ENCODE measurements around the gene ARHGAP15.

ARHGAP15 gene

GRCh38 chr2:143176606-143177005 is 47.4 kb downstream of the ARHGAP15 start:
- no peak for DNase-seq

DNA sequence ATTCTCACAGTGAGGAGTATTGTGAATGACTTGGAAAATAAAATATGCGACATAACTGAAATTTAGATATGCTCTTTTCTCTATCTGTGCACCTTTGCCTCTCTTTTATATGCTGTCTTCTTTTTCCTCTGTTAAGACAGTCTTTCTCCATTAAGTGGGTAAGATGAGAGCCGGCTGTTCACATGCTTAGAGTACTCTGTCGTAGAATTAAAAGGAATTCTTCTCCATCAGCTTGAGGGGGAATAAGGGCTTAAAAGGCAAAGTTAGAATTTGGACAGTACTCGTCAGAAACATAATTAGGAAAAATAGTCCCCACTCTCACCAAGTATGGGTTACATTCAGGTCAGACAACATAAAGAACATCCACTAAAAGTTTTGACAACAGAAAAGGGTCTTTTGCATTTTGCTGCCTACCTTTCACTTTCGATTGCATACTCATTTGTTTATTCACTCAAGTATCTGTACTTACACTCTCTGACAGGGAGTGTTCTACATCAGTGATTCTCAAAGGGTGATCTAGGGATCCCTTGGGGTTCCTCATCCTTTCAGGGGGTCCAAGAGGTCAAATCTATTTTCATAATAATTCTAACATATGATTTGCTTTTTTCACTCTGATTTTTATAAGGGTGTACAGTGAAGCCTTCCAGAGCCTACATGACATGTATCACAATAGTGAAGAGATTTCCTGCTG is 48.0 kb downstream of the ARHGAP15 start:
- DNase-seq: no peak

DNA sequence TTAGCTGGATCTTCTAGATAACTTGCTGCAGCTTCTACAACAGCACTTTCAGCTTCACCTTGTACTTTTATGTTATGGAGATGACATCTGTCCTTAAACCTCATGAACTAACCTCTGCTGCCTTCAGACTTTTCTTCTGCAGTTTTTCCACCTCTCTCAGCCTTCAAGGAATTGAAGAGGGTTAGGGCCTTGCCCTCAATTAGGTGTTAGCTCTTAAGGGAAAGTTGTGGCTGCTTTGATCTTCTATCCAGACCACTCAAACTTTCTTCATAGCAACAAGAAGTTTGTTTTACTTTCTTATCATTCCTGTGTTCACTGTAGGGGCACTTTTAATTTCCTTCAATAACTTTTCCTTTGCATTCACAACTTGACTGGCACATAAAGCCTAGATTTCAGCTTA is 52.3 kb downstream of the ARHGAP15 start:
- DNase-seq: no peak

- DNase-seq: no peak
Observed at GRCh38 chr2:143182649-143183048, 53.4 kb downstream of the ARHGAP15 start.

DNA sequence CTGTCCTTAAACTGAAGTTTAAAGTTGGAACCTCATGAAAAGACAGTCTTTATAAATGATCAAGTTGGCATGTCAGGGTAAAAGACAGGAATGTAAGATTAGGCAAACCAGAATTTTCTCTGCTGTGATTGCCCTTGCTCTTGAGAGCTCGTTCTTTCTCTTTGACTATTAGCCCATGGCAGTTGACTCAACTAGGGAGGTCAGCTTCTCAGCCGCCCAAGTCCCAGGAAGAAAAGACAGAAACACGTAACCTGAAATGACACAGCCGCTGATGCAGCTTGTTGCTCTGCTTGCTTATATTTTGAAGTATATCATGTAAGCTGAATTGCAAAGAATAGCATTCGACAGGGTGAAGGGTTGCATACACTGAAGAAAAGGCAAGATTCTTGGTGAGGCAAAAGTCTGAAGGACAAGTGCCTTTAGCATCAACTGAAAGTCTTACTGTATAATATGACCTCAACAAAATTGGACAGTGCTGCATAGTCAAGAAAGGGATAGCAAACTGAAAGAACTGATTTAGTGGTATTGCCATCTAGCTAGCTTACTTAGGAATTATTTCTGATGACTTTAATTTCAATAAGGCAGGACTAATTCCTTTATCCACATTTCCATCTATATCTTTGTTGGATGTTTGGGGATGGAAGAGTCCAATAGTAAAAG is 54.7 kb downstream of the ARHGAP15 start:
- no peak for DNase-seq

DNA sequence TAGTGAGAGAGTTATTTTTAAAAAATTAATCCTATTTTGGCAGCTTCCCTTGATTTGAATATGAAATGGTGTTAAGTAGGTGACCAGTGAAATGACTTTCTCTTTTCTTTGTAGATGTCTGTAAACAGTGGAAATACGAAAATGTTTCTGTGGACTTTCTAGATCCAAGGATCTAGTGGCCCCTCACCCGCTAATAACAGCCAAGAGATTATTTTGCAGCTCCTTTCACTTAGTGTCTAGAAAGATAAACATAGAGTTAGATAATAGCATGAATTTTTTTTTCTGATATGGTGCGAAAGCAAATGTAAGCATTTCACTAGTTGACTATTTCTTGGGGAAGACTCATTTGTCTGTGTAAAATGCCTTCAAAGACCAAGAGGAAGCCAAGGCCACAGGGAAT is 57.7 kb downstream of the ARHGAP15 start:
- no peak for DNase-seq

DNA sequence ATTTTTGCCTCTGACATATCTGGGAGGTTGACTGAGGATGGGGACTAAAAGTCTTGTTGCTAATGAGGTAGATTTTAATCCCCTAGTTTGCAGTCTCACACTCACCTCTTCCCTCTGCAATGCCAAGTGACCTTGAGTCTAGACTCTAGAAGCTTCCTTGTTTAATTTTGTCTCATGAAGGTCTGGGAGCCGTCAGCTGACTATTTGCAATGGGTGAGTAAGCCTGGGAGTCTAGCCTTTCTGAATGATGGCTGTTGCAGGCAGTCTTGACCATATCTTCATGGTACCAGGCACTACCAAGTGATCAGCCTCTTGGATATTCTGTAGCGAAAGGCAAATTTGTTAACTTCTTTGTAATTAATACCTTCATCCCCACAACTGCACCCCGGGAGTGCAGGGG is 61.2 kb downstream of the ARHGAP15 start:
- no peak for DNase-seq

GRCh38 chr2:143192106-143192505 is 62.9 kb downstream of the ARHGAP15 start:
- no peak for DNase-seq

DNA sequence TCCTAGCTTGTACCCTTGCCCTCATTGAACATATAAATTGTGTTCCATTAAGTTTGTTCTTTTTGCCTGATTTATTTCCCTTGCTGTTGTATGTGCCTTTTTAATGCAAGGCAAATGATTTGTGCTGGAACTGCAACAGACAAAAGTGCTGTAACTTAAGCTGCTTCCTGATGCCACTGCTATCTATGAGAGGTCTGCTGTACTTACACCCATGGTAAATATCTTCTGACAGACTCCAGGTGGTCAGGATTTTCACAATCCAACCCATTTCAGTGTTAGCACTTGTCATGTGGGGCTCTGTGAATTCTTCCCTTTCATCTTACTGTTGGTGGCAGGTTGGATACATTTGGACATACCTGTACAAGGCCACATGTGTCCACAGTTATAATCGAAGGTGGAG is 63.5 kb downstream of the ARHGAP15 start:
- no peak for DNase-seq

DNA sequence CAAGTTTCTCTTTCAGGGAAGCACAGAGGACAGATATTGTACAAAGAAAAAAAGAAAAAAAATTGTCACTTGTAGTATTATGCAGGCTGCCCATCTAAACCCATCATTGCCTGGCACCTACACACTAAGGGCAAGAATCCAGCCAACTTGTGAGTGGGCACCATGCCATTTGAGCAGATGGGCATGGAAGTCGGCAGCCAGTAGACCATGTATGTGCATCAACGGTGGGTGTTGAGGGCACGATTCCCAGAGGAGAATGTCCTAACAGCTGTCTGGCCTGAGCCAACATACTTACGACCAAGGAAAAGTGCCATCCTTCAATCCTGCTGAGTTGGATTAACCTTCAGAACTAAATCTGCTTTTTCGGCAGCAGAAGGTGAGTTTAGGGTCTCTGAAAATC is 63.9 kb downstream of the ARHGAP15 start:
- no peak for DNase-seq

GRCh38 chr2:143195511-143195910 is 66.3 kb downstream of the ARHGAP15 start:
- DNase-seq: no peak

- DNase-seq: no peak
Observed at GRCh38 chr2:143204062-143204461, 74.8 kb downstream of the ARHGAP15 start.

- no peak for DNase-seq
Observed at GRCh38 chr2:143205106-143205764, 76.0 kb downstream of the ARHGAP15 start.

DNA sequence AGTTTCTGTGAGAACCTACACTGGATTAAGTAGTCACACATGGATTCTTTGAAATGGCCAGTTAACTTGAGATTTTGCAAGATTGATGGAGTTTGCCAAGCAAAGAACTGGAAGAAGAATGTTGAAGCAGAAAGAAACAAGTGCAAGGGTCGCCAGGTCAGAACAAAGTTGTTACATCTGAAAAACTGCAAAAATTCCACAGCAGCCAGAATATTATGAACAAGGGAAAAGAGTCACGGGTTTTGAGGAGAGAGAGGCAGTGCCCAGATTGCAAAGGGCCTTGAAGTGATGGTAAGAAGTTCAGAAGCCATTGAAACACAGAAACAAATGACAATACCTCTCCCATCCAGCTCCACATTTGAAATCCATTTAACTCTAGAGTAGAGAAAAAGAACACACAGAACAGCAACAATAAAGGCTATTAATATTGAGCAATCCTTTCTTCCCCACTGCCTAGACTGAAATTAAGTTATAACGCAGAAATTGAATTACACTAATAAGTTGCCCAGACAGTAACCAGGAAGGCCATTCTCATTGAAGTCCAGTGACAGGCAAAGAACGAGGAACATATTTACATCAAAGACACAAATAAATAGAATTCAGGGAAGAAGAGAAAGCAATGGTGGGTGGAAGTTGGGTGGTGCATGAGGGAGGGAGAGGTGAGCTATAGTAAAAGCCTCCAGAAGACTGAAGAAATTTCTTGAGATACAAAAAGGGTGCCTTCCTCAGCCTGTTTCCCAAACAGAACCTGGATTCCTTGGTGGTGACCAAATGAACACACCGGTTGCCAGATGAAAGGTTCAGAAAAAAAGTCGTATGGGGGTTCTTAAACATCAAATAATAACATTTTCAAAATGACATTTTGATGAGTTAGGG is 80.6 kb downstream of the ARHGAP15 start:
- no peak for DNase-seq

DNA sequence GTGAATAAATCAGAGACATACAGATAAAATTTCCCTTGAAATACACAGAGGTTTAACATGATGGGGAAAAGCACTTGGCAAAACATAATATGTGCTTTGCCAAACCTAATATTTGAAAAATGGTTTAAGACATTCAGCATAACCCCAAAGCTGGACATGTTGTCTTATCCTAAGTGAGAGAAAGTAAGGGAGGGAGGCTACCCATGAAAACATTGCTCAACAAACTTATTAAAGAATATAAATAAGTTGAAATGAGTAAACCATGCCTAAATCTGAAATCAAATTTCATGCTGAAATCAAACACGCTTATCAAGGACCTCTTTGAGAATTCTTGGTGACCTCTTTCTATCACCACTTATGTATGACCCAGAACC is 81.2 kb downstream of the ARHGAP15 start:
- DNase-seq: no peak

DNA sequence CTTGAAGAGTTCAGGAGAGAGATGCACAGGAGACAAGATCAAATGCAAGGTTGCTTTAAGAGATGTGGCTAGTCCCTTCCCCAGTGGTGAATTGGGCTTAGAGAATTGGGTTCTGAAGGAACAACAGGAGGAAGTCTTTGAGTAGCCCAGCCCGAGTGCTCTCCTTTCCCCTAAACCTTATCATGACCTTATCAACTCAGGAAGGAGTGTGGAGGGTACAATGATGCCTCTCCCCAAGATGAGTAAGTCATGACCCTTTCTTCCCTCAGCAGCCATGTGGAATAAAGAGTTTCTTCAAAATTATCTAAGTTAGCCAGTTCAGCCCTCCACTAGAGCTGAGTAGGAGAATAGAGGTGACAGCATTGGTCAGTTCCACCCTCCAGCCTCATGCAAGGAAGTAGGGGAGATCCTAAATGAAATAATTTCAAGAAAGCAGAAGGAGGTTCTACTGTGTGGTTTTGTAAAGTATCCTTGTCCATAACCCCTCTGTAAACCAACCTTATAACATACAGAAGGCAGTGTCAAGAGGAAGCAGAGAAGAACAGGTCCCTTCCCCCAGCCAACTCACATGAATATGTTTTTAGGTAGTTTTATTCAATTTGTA is 88.4 kb downstream of the ARHGAP15 start:
- no peak for DNase-seq

DNA sequence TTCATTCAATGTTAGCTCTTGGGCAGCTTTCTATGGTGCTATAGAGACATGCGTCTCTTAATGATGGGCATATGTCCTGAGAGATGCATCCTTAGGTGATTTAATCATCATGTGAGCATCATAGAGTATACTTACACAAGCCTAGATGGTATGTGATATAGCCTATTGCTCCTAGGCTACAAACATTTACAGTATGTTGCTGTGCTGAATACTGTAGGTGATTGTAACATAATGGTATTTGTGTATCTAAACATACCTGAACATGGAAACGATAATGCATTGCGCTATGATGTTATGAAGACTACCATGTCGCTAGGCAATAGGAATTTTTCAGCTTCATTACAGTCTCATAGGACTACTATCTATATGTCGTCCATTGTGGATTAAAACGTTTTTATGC is 89.4 kb downstream of the ARHGAP15 start:
- DNase-seq: no peak

DNA sequence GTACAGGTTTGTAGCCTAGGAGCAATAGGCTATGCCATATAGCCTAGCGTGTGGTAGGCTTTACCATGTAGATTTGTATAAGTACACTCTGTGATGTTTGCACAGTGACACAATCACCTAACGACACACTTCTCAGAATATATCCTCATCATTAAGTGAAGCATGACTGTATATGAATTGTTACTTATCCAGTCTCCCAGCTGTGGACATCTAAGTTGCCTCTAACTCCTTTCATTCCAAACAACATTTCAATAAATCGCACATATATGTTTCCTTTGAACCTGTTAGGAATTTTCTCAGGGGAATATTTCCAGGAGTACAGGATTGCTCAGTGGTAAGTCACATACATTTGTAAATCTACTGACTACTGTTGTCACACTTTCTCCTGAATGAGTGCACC is 90.0 kb downstream of the ARHGAP15 start:
- no peak for DNase-seq

- no peak for DNase-seq
Observed at GRCh38 chr2:143223556-143223955, 94.3 kb downstream of the ARHGAP15 start.

- no peak for DNase-seq
Observed at GRCh38 chr2:143225931-143226330, 96.7 kb downstream of the ARHGAP15 start.

- DNase-seq: no peak
Observed at GRCh38 chr2:143226714-143227541, 97.7 kb downstream of the ARHGAP15 start.

DNA sequence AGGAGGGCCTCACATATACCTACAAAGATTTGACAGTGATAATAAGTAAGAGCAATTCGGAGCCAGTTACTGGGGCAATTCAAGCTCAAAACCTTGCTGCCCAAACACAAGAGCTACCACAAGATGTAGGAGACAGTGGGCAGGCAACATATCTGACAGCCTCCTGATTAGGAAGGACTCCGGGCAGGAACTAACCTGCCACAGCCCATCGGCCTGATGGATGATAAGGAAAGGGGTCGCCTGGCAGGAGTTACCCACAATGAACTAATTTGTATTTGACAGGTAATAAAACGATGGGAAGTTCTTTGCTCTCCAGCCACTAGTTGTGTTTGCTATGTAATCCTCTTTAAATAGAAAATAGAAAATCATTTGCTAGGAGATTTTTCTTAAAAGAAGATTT is 100.2 kb downstream of the ARHGAP15 start:
- no peak for DNase-seq
